GM18499 (cell line): ENCODE data around the gene ANKS4B.
"Not testable (repeated sequence)": the region's sequence is repeated elsewhere in the genome, so short reads cannot be mapped to it uniquely, and the experiment has no call there.

Experiments used
- ATAC-seq: cut with Tn5 transposase; IDR thresholded peaks from one replicate; pipeline ENCODE4 v1.9.1; 2021; ENCODE audit warnings: moderate number of reproducible peaks; ENCODE audit not compliant: insufficient read depth, unreplicated experiment

ANKS4B gene

DNA sequence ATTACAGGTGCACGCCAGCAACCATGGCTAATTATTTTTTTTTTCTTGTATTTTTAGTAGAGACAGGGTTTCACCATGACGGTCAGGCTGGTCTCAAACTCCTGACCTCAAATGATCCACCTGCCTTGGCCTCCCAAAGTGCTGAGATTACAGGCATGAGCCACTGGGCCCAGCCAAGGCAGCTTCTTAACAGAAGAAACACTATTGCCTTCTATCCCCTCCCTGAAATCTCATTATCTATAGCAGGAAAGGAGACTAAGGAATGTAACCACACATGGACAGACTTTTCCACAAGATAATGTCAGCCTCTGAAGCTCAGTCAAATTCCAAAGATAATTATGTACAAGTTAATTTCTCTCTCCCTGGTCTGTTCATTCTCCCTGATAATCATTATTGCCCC is 16.4 kb upstream of the ANKS4B start:
- ATAC-seq: no peak

- ATAC-seq: no peak
Measured at GRCh38 chr16:21218153-21218552, 15.3 kb upstream of the ANKS4B start.

- no peak for ATAC-seq
Measured at GRCh38 chr16:21219551-21219950, 13.9 kb upstream of the ANKS4B start.

GRCh38 chr16:21222495-21223337 is 10.8 kb upstream of the ANKS4B start:
- ATAC-seq: no peak

- no peak for ATAC-seq
Measured at GRCh38 chr16:21223787-21224186, 9.7 kb upstream of the ANKS4B start.

GRCh38 chr16:21224800-21225199 is 8.7 kb upstream of the ANKS4B start:
- ATAC-seq: no peak

DNA sequence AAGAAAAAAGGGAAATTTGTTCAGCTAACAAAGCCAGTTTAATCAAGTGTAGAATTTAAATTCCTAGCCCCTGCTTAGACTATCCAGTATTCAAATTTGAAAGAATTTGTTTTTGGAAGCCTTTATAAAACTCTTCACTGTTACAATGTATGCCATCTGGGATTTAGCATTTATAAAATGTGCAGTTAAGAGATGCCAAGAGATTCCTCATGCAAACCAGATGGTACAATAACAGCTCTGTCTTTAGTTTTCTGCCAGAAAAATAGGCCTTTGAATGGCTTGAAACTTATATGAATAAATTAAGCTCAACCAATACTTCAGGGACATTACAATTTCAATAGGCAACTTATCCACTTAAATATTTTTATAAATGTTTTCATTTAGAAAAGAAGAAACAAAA is 6.8 kb upstream of the ANKS4B start:
- ATAC-seq: no peak

- no peak for ATAC-seq
Measured at GRCh38 chr16:21227866-21228265, 5.6 kb upstream of the ANKS4B start.

- no peak for ATAC-seq
Measured at GRCh38 chr16:21228361-21228872, 5.1 kb upstream of the ANKS4B start.

GRCh38 chr16:21233045-21233520 is 416 bp upstream of the ANKS4B start:
- ATAC-seq: no peak

GRCh38 chr16:21235199-21235585 is 1.7 kb downstream of the ANKS4B start:
- no peak for ATAC-seq

DNA sequence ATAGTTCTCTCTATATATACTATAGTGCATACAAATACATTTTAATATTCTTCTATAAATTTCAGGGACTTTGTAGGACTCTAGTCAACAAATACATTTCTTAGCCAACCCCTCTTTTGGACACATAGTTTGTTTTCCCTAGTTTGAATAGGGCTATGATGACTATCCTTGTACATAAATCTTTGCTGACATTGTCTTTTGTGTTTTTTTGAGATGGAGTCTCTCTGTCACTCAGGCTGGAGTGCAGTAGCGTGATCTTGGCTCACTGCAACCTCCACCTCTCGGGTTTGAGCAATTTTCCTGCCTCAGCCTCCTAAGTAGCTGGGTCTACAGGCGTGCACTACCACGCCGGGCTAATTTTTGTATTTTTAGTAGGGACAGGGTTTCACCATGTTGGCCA is 3.3 kb downstream of the ANKS4B start:
- no peak for ATAC-seq

GRCh38 chr16:21239646-21240045 is 6.1 kb downstream of the ANKS4B start:
- no peak for ATAC-seq

- no peak for ATAC-seq
Measured at GRCh38 chr16:21242756-21243155, 9.3 kb downstream of the ANKS4B start.

DNA sequence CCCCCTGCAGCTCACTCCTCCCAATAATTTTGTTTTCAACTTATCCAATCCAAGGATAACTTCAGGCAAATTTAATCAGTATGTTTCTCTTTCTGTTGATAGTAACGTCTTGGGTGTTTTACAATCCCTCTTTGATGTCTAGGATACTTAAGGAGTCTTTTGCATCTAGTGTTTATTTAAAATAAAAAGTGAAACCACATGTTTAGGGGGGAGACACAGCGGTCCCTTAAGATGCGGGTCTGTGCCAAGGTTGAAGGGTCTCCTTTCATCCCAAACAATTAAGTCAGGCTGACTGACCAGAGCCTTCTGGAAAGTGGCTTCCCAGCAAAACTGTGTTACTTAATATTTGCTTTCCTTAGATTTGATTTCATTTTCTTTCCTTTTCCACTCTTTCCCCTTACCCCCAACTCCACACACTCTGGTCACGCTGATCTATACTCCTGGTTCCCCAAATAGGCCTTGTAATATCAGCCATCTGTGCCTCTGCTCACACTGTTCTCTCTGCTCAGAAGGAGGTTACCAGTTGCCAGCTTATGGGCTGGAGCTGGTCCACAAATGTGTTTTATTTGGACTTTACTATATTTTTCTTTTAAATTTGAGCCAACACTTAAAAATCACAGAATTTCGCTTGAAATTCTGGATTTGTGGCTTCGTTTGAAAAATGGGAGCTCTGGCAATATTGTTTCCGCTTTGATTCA is 11.2 kb downstream of the ANKS4B start:
- no peak for ATAC-seq

GRCh38 chr16:21248179-21248578 is 14.7 kb downstream of the ANKS4B start:
- ATAC-seq: not testable (repeated sequence)

DNA sequence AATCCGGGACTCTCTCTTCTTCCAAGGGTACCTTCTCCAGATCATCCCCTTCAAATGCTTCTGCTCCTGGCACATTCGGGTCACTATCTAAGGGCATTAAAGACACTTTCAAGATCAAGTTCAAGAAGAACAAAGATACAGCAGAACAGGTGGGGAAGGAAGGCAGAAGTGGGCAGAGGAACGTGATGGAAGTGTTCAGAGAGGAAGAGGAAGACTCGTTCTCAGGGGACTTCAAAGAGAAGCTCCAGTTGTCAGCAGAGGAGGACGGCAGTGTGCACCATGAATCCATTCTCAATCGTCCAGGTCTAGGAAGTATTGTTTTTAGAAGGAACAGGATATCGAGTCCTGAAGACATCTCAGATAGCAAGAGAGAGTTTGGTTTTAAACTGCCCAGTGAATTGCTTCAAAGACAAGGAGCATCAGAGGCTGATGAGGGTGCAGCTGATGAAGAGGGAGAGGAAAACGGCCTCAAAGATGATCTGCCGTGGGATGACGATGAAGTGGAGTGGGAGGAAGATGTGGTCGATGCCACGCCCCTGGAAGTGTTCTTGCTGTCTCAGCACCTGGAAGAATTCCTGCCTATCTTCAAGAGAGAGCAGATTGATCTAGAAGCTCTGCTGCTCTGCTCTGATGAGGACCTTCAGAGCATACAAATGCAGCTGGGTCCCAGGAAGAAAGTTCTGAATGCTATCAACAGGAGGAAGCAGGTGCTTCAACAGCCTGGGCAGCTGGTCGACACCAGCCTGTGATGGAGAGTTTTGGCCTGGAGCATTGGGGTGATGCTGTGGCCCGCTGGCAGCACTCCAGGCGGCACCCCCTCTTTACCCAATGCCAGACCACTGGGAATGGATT is 16.8 kb downstream of the ANKS4B start:
- ATAC-seq: no peak

DNA sequence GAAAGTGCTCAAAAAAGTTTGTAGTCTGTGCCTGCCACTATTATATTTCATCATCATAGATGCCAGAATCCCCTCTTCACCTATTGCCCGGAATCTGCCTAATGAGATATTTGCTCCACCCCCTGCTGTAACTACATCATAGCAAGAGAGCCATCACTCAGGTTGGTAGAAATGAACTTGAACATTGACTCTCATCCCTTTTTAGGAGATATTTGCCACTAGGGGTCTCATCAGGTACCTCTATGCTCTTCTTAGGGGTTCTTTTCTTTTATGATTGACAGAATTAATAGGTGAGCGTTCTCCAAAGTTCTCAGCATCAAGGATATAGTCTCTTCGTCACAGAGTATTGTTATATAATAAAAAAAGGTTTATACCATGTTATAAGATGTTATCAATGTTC is 20.0 kb downstream of the ANKS4B start:
- ATAC-seq: no peak

DNA sequence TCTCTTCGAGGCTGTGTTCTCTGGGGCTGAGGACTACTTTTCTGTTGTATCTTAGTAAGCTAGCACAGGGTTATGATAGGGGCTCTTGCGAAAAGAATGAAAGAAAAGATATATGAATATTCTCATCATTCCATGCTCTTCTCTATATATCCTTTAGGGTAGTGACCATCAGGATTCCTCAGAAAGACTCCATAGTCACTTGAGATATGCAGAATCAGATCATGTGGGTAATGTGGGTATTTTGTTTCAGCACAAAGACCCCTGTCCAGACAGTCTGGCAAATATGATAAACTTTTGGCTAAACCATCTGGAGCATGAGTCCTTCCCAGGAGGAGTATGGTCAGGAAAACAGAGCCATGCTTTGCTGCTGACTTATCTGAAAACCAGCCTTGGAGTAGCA is 23.1 kb downstream of the ANKS4B start:
- no peak for ATAC-seq

DNA sequence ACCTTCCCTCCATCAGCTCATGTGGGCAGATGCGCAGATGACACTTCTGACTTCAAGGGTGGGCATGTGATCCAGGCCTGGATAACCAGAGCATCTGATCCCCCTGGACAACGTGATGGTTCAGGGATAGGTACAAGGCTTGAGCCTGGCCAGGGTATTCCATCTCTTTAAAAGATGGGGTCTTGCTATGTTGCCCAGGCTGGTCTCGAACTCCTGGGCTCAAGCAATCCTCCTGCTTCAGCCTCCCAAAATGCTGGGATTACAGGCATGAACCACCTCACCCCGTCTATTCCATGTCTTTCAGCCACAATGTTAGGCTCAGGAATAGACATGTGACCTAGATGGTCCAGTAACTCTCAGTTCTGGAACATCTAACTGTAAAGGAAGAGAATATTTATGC is 23.8 kb downstream of the ANKS4B start:
- ATAC-seq: no peak
